B cell (primary cell): ENCODE measurements around the gene TEC. TPM values are rescaled to one million over a fixed set of nuclear protein-coding genes. Genes with fewer than 3 reads are reported as not detected.
A peak's percentile ranks its signal among the peaks of the same experiment; 100 is the strongest.

Source experiments
- ATAC-seq: fragments of 200-7000 bp; cut with Tn5 transposase; one replicate; pipeline ENCODE4 v1.10.0; 2021; ENCODE audit warnings: low read depth, mild to moderate bottlenecking, moderate number of reproducible peaks, moderate library complexity
- CTCF ChIA-PET: fragments of 350-600 bp; sonication (Branson Sonifier 250); formaldehyde crosslinking; loops from one replicate; lab custom pipeline; 2021; ENCODE audit warnings: antibody characterized with exemption, inconsistent platforms; lab: Charles Lee
- POLR2A ChIA-PET: fragments of 350-600 bp; sonication (Branson Sonifier 250); formaldehyde crosslinking; loops from one replicate; lab custom pipeline; 2021; ENCODE audit warnings: antibody characterized with exemption; lab: Charles Lee
- DNase-seq: peaks from one replicate; pipeline ENCODE4 v3.0.0; 2013
- H2AFZ ChIP-seq: 2 replicates; pipeline ENCODE4 v1.6.1; 2012; ENCODE audit warnings: mild to moderate bottlenecking, low read depth, low read length; ENCODE audit not compliant: insufficient read depth, poor library complexity, severe bottlenecking
- H3K27ac ChIP-seq, 2 donors: 1 replicate in 1 of 2; 2 replicates in 1 of 2; pipeline ENCODE4 v1.5.1; 2012 to 2013; ENCODE audit warnings: low read length in 2 of 2, mild to moderate bottlenecking in 2 of 2, moderate library complexity in 1 of 2
- H3K27me3 ChIP-seq, 4 experiments: fragments of 200-600 bp in 1 of 4; sonication (generic) in 1 of 4; replicated peaks in 1 of 4; 1 replicate in 2 of 4; 2 replicates in 2 of 4; pipeline versions ENCODE4 v1.6.1 to v1.7.0; 2013 to 2016; ENCODE audit warnings: low read length in 3 of 4, mild to moderate bottlenecking in 2 of 4, mixed read lengths in 1 of 4, moderate library complexity in 1 of 4; ENCODE audit not compliant: insufficient read depth in 4 of 4, control insufficient read depth in 3 of 4; ENCODE audit errors: control extremely low read depth in 1 of 4
- H3K36me3 ChIP-seq, 2 experiments: replicated peaks in 1 of 2; 1 replicate in 1 of 2; 2 replicates in 1 of 2; pipeline versions ENCODE4 v1.6.1 to v1.7.1; 2013; ENCODE audit warnings: low read length in 1 of 2; ENCODE audit not compliant: insufficient read depth in 2 of 2, control insufficient read depth in 1 of 2; ENCODE audit errors: control extremely low read depth in 1 of 2, extremely low read depth in 1 of 2
- H3K4me1 ChIP-seq, 2 donors: fragments of 200-600 bp in 1 of 2; sonication (generic) in 1 of 2; 1 replicate in 1 of 2; 2 replicates in 1 of 2; pipeline versions ENCODE4 v1.5.1 to v1.6.1; 2013 to 2017; ENCODE audit warnings: low read length in 2 of 2; ENCODE audit not compliant: control insufficient read depth in 2 of 2, insufficient read depth in 2 of 2
- H3K4me2 ChIP-seq: replicated peaks from 2 replicates; pipeline ENCODE3; 2012; ENCODE audit warnings: mild to moderate bottlenecking, low read depth, low read length; ENCODE audit not compliant: poor library complexity, severe bottlenecking
- H3K4me3 ChIP-seq, 5 experiments: fragments of 200-600 bp in 1 of 5; sonication (generic) in 1 of 5; 1 replicate in 3 of 5; 2 replicates in 2 of 5; pipeline versions ENCODE4 v1.5.1 to v1.7.0; 2011 to 2016; ENCODE audit warnings: low read length in 4 of 5, mild to moderate bottlenecking in 4 of 5, low read depth in 2 of 5, control low read depth in 1 of 5, moderate library complexity in 1 of 5; ENCODE audit not compliant: insufficient read depth in 1 of 5; ENCODE audit errors: control extremely low read depth in 1 of 5, extremely low read depth in 1 of 5
- H3K79me2 ChIP-seq: fragments of 200-600 bp; sonication (generic); one replicate; pipeline ENCODE4 v1.6.0; 2016; ENCODE audit warnings: low read length; ENCODE audit not compliant: control insufficient read depth, insufficient read depth
- H3K9ac ChIP-seq: fragments of 200-600 bp; sonication (generic); 2 replicates; pipeline ENCODE4 v1.6.1; 2017; ENCODE audit warnings: mild to moderate bottlenecking, low read length, moderate library complexity
- H3K9me3 ChIP-seq, 3 donors: one replicate each; pipeline versions ENCODE4 v1.6.1 to v1.7.1; 2013; ENCODE audit warnings: low read length in 2 of 3; ENCODE audit not compliant: control insufficient read depth in 2 of 3, insufficient read depth in 1 of 3; ENCODE audit errors: control extremely low read depth in 1 of 3
- H4K20me1 ChIP-seq: 2 replicates; pipeline ENCODE4 v1.6.0; 2012; ENCODE audit warnings: mild to moderate bottlenecking, low read length; ENCODE audit not compliant: insufficient read depth, control insufficient read depth, poor library complexity, severe bottlenecking
- H3K27ac Mint-ChIP-seq: one replicate; pipeline ENCODE4 v1.8.0; 2021; ENCODE audit warnings: mixed read lengths
- H3K27me3 Mint-ChIP-seq: one replicate; pipeline ENCODE4 v1.8.0; 2021; ENCODE audit warnings: mixed read lengths
- H3K4me1 Mint-ChIP-seq: one replicate; pipeline ENCODE4 v1.8.0; 2021; ENCODE audit warnings: mixed read lengths
- H3K4me3 Mint-ChIP-seq: one replicate; pipeline ENCODE4 v1.8.0; 2021; ENCODE audit warnings: mixed read lengths
- H3K9me3 Mint-ChIP-seq: one replicate; pipeline ENCODE4 v1.8.0; 2022; ENCODE audit warnings: mixed read lengths; ENCODE audit not compliant: insufficient read depth
- EZH2 ChIP-seq: IDR thresholded peaks from 2 replicates; pipeline ENCODE4 v1.6.1; 2012; ENCODE audit warnings: borderline replicate concordance, low read depth, mild to moderate bottlenecking, moderate library complexity, low read length; ENCODE audit not compliant: insufficient read depth, poor library complexity, severe bottlenecking
- WGBS: methylation state at CpG from one replicate; pipeline ENCODE4 v1.1.5; 2013; ENCODE audit warnings: missing lambda C conversion rate; ENCODE audit not compliant: insufficient coverage; 5-methylcytosine and 5-hydroxymethylcytosine counted together
- intact Hi-C: fragments of 100-400 bp; cut with micrococcal nuclease; formaldehyde crosslinking; loops from one replicate; pipeline ENCODE4 v1.10.0; 2022
- polyA plus RNA-seq: library from polyadenylated mRNA; depleted of rRNA; stranded (reverse); fragments of >200 nt; gene quantifications from 2 replicates; pipeline ENCODE4 v1.2.3, GENCODE V29; 2012
- total RNA-seq, 2 donors: library from RNA; stranded (reverse); fragments of 120-200 nt in 1 of 2; gene quantifications; 1 replicate in 1 of 2; 2 replicates in 1 of 2; pipeline versions ENCODE4 v1.2.3 to v1.2.4, GENCODE V29; 2013 to 2022
- TF ChIP-seq, protein P1 (sequence below): fragments of 200-600 bp; IDR thresholded peaks from one replicate; pipeline ENCODE4 v1.8.0; 2022; ENCODE audit warnings: antibody characterized with exemption, mild to moderate bottlenecking

Gene TEC
- total and polyA plus RNA-seq, 2 donors (not counting 1 experiment from before 2014, with no cell fraction given): 2.0 to 8.3 TPM

DNA sequence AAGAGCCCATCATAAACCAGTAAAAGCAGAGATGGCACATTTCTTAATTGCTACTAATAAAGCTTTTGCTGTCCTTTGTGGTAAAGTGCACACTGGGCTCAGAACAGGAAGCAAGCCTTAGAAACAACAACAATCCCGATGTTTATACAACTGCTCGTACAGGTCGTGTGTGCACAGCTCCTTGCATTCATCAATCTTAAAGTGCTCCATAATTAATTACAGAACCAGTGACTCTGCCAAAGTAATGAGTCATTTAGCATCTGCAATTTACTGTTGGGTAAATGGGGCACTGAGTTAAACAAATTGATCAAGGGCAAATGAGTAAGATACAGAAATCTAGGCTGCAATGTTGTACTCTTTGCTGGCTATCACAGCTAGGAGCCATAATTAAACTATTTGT, 74.3 kb downstream of the TEC start:
- Histone ChIP-seq H3K4me2 (peak overlapping the region; percentile 30), H3K36me3 (no peaks in the 10 kb centered on the region), H3K27ac (peak overlapping the region; percentile 25 to 53), H4K20me1 (no peaks in the 10 kb centered on the region), H3K79me2 (peaks cover 30% of the 10 kb centered on the region), H3K4me3 (peak overlapping the region in 1 of 5 experiments; percentile 38), H3K4me1 (peaks cover 39 to 66% of the 10 kb centered on the region in 2 donors), H3K9ac (peak overlapping the region; percentile 28), H3K9me3 (no peaks in the 10 kb centered on the region), H3K27me3 (no peaks in the 10 kb centered on the region), H2AFZ (no peak overlapping the region)
- peak overlapping the region; percentile 78 for H3K4me3 Mint-ChIP-seq
- peak overlapping the region; percentile 62 for H3K27ac Mint-ChIP-seq
- WGBS: no CpG with 5 or more reads among the region's 3 CpGs
- DNase-seq: no peak
- ChIA-PET CTCF (interaction anchor here (1.1 to 1.2 kb wide), 2 partner anchors 14 to 18 kb away, joined by 4 read pairs; no protein-coding TSS in a partner anchor), POLR2A (no interaction called here)
- intact Hi-C loops: loop anchor here (5.0 to 10.0 kb wide), 3 partner anchors 51 to 151 kb away; no protein-coding TSS in a partner anchor
- no peaks in the 10 kb centered on the region for H3K9me3 Mint-ChIP-seq
- TF ChIP-seq, protein P1, sequence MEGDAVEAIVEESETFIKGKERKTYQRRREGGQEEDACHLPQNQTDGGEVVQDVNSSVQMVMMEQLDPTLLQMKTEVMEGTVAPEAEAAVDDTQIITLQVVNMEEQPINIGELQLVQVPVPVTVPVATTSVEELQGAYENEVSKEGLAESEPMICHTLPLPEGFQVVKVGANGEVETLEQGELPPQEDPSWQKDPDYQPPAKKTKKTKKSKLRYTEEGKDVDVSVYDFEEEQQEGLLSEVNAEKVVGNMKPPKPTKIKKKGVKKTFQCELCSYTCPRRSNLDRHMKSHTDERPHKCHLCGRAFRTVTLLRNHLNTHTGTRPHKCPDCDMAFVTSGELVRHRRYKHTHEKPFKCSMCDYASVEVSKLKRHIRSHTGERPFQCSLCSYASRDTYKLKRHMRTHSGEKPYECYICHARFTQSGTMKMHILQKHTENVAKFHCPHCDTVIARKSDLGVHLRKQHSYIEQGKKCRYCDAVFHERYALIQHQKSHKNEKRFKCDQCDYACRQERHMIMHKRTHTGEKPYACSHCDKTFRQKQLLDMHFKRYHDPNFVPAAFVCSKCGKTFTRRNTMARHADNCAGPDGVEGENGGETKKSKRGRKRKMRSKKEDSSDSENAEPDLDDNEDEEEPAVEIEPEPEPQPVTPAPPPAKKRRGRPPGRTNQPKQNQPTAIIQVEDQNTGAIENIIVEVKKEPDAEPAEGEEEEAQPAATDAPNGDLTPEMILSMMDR: no peak
- no peak for TF ChIP-seq EZH2
- peaks cover 74% of the 10 kb centered on the region for H3K4me1 Mint-ChIP-seq
- H3K27me3 Mint-ChIP-seq: no peaks in the 10 kb centered on the region
- peak; percentile 12 for ATAC-seq

DNA sequence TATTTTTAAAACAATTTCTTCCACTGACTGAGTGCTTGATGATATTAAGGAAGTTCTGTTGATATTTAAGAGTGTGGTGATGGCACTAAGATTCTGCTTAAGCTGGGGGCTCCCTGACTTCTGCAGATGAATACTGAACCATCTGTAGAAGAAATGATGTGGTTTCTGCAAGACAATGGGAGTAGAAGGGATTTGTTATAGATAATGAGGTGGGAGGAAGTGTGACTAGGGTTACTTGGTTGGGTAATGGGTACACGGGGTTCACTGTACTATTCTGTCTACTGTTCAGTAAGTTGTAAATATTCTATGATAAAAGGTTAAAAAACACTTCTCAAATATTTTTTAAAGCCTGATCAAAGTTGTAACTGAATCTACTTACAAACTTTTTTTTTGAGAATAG, 74.7 kb downstream of the TEC start:
- H3K36me3 ChIP-seq: no peaks in the 10 kb centered on the region

More for the DNA sequence above, 74.7 kb downstream of the TEC start:
- intact Hi-C loops: loop anchor here (5.0 to 10.0 kb wide), 3 partner anchors 50 to 150 kb away; no protein-coding TSS in a partner anchor
- CTCF ChIA-PET: interaction anchor here (1.2 kb wide), 1 partner anchor 15 kb away, joined by 4 read pairs; no protein-coding TSS in a partner anchor
- Mint-ChIP-seq H3K27me3 (no peaks in the 10 kb centered on the region), H3K4me3 (peak overlapping the region; percentile 78), H3K4me1 (peaks cover 75% of the 10 kb centered on the region), H3K9me3 (no peaks in the 10 kb centered on the region), H3K27ac (peak overlapping the region; percentile 83)
- DNase-seq (no peak), ATAC-seq (no peak)
- no CpG with 5 or more reads among the region's 1 CpG for WGBS
- no peak for TF ChIP-seq EZH2
- TF ChIP-seq, protein P1: no peak
- H3K79me2 ChIP-seq: peaks cover 27% of the 10 kb centered on the region
- peaks cover 39 to 65% of the 10 kb centered on the region in 2 donors for H3K4me1 ChIP-seq
- peak overlapping the region; percentile 28 for H3K9ac ChIP-seq
- no peak overlapping the region for H2AFZ ChIP-seq
- H3K27me3 ChIP-seq: no peaks in the 10 kb centered on the region
- POLR2A ChIA-PET: no interaction called here
- H3K4me3 ChIP-seq: no peak overlapping the region
- H3K9me3 ChIP-seq: no peaks in the 10 kb centered on the region
- H3K27ac ChIP-seq: no peak overlapping the region
- no peaks in the 10 kb centered on the region for H4K20me1 ChIP-seq
- peak overlapping the region; percentile 30 for H3K4me2 ChIP-seq
